Fibroblast of mammary gland (primary cell): Measurements from ENCODE around the gene ALOX5AP.

Experiments used
- DNase-seq: peaks from one replicate; pipeline ENCODE4 v3.0.0-alpha.2; 2010; ENCODE audit warnings: low read depth
- H3K4me3 ChIP-seq: 2 replicates; pipeline ENCODE4 v1.5.1; 2011; ENCODE audit warnings: low read depth, mild to moderate bottlenecking, low read length, moderate library complexity; ENCODE audit not compliant: control insufficient read depth
- TF ChIP-seq, protein P1 (sequence below): conservative IDR thresholded peaks from 2 replicates; pipeline ENCODE4 v1.5.1; 2011; ENCODE audit warnings: low read depth, low read length, inconsistent platforms; ENCODE audit not compliant: control insufficient read depth, insufficient read depth

The ALOX5AP gene

DNA sequence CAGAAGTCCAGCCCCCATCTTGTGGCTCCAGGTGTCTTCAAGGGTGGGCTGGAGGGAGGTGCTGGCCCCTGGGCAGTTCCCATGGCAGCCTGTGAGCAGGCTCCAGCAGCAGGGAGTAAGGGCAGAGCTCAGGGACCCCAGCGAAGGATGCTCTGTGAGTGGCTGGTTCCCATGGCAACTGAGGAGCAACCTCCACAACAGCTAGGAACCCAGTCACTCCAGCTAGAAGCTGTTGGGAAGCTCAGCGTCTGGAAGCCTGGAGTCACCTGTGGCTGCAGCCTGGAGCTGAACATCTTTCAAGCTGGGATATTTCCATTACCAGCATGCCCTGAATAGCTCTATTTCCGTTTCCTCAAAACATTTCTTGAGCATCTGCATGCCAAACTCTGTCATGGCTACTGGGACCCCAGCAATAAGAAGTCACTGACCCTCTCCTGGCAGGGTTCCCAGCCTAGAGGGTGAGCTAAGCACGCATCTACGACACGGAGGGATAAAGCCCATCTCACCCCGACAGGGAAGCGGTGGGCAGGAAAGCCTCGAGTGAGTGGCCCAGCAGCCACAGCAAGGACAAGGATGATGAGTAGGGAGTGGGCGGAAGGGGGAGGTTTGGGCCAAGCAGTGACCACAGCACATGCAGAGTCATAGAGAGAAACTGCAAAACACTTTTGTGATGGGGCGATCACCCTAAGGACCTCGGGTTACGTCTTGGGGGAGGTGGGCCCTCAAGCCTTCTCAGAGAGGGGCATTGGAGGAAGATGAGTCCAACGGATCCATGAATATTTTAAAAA, 52.6 kb downstream of the ALOX5AP start:
- peak; percentile 67 for DNase-seq
- TF ChIP-seq, protein P1, sequence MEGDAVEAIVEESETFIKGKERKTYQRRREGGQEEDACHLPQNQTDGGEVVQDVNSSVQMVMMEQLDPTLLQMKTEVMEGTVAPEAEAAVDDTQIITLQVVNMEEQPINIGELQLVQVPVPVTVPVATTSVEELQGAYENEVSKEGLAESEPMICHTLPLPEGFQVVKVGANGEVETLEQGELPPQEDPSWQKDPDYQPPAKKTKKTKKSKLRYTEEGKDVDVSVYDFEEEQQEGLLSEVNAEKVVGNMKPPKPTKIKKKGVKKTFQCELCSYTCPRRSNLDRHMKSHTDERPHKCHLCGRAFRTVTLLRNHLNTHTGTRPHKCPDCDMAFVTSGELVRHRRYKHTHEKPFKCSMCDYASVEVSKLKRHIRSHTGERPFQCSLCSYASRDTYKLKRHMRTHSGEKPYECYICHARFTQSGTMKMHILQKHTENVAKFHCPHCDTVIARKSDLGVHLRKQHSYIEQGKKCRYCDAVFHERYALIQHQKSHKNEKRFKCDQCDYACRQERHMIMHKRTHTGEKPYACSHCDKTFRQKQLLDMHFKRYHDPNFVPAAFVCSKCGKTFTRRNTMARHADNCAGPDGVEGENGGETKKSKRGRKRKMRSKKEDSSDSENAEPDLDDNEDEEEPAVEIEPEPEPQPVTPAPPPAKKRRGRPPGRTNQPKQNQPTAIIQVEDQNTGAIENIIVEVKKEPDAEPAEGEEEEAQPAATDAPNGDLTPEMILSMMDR, result no peak
- H3K4me3 ChIP-seq, result no peak overlapping the region

DNA sequence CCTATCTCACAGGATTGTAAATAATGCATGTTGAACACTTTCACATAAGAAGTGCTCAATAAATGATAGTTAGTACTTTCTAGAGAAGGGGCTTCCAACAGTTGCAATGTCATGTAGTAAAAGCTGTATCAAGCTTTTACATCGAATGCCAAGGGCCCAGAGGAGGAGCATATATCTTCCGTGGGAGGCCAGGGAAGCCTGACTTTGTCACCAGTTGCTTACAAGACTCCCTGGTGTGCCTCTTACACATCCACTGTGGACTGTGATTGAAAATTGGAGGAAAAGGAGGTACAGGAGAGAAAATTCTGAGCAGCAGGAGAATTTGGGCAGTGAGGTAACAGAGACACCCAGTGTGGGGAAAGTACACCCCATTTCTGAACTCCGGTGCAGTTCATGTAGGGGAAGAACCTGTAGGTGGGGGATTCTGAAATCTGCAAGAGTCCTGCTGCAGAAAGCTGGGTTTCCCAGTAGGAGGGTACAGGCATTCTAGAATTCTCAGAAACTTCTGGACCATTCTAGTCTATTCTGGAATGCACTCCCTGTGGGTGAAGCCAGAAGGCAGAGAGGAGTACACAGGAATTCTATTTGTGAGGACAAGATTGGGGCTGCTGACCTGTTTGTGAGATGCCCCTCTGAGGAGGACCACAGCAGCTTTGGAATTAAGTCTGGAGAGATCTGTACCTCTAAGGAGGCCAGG, 54.0 kb downstream of the ALOX5AP start:
- H3K4me3 ChIP-seq, result no peak overlapping the region
- TF ChIP-seq, protein P1, result no peak
- no peak for DNase-seq

DNA sequence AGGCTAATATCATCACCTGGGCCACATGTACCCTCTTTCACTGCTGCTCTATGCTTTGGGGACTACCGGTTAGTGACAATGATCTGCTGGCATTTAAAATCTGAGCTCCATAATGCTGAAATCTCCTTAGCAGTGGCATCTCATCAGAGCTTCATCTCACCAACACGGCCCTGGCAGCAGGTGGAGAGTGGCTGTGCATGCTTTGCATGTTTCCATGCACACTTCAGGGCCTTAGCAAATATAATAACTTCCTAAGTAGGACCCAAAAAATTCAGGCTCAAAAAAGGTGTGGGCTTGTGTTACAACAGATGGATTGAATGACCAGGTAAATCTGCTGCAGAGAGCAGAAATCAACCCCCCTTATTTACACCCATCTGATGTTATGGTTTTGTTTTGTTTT, 55.2 kb downstream of the ALOX5AP start:
- no peak for DNase-seq
- TF ChIP-seq, protein P1, result no peak
- no peak overlapping the region for H3K4me3 ChIP-seq

DNA sequence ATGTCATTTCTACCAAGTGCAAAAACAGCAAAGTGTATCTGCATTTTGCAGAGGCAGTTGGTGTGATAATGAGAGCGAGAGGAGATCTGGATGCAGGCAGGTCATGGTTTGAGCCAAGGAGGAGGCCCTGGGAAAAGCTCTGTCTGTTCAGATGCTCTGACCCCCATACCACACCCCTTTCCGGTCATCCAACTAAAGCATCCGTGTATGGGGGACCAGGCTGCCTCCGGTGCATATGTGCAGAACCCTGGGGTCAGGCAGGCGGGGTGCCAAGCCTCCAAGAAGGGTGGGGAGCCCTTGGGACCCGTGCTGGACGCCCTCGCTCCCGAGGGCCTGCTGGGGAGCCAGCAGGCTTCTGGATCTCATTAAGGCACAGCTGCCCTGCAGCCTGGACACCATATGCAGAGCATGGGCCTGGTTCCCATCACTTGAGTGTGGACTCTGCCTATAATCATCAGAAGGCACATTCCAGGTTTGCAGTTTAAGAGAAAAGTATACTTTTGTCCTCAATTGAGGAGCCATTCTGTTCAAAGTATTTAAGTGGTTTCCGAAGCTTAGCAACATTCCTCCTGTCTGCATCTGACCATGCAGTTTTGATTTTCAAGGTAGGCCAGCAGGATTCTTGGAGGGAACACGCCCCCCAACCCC, 56.1 kb downstream of the ALOX5AP start:
- TF ChIP-seq, protein P1, result no peak
- H3K4me3 ChIP-seq, result no peak overlapping the region
- DNase-seq, result peak; percentile 87

DNA sequence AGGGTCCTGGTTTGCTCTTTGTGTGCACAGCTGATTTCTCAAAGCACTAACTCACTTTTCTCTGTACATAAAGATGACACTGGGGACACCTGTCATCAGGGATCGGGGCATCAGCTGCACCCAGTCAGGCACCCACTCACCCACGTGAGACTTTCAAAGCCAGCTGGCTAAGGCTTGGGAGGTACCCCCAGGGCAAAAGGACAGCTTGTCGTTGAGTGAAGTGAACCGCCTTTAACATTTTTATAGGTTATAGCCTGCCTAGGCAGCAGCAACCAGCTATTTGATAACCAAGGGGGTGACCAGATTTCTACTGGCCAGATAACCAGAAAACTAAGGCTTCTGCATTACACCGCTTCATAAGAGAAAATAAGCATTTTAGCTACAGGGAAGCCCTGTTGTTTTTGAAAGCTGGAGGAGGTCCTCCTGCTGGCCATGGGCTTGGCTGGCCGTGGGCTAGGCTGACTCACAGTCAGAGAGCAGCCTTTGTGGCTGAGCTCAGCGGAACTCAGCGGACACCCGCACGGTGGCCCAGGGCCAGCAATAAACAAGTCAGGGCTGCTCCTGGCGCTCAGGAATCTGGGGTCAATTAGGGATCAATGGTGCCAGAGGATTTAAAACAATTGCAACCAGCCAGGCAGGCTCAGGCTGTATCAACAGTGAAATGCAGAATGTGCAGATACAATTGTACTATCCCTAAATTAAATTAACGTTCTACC, 57.1 kb downstream of the ALOX5AP start:
- TF ChIP-seq, protein P1, result peak; percentile 57
- H3K4me3 ChIP-seq, result no peak overlapping the region
- DNase-seq, result peak; percentile 94

DNA sequence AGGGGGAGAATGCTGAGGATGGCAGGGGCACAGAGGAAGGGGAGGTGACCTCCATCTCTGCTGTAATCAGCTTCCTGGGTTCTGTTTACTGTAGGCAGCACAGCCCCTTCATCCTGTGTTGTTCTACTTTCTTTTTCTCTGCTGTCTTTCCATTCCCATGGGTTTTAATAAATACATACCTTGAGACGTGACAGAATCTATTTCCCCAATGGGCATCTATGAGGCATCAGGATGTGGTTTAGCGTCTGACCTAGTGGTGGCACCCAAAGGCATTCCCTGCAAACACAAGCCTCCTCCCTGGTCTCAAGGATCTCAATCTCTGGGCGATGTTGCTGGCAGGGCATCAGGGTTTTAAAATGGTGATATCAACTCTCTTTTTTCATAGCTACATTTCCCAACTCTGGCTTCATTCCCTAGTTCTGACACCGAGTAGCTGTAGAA, 60.8 kb downstream of the ALOX5AP start:
- peak; percentile 69 for DNase-seq
- TF ChIP-seq, protein P1, result no peak
- no peak overlapping the region for H3K4me3 ChIP-seq
